ENCODE measurements around the gene TAF11L7.
"Not testable (repeated sequence)": the region's sequence is repeated elsewhere in the genome, so short reads cannot be mapped to it uniquely, and the experiment has no call there.

The TAF11L7 gene

GRCh38 chr5:17604951-17605350 is 19.4 kb upstream of the TAF11L7 start:
- no peaks in the 10 kb centered on the region for H3K4me1 ChIP-seq (ENCODE audit: low read length)

GRCh38 chr5:17603880-17604279 is 18.3 kb upstream of the TAF11L7 start, which contains the start of gene TAF11L11:
Gene TAF11L11 (plus strand): TSS chr5:17604183.
- H3K4me2 ChIP-seq (ENCODE audit: low read depth, low read length); DNase-seq; H2AFZ ChIP-seq (ENCODE audit: low read length): not testable (repeated sequence)

More at GRCh38 chr5:17604951-17605350, 19.4 kb upstream of the TAF11L7 start:
- no peak overlapping the region for H3K27ac ChIP-seq (ENCODE audit: low read length)
- no peaks in the 10 kb centered on the region for H3K9me3 ChIP-seq (replicated peaks; ENCODE audit: insufficient read depth, low read length)
- TF ChIP-seq CTCF (IDR thresholded peaks at IDR 0.05; ENCODE audit: low read length) (no peak), EZH2 (optimal IDR thresholded peaks at IDR 0.05; ENCODE audit: low read depth, low read length) (no peak), EZH2phosphoT487 (IDR thresholded peaks at IDR 0.05; ENCODE audit: low read length) (no peak)
- H4K20me1 ChIP-seq (ENCODE audit: insufficient read depth, low read length): no peaks in the 10 kb centered on the region
- no peaks in the 10 kb centered on the region for H3K36me3 ChIP-seq (replicated peaks; ENCODE audit: insufficient read depth, low read length)
- H3K27me3 ChIP-seq (replicated peaks; ENCODE audit: insufficient read depth, low read length): no peaks in the 10 kb centered on the region
- H2AFZ ChIP-seq (ENCODE audit: low read length): no peak overlapping the region
- H3F3A ChIP-seq (ENCODE audit: insufficient read depth, low read length): no peaks in the 10 kb centered on the region
- H3K79me2 ChIP-seq (ENCODE audit: low read length): no peaks in the 10 kb centered on the region
- no peak overlapping the region for H3K4me2 ChIP-seq (ENCODE audit: low read depth, low read length)
- no peak overlapping the region for H3K4me3 ChIP-seq (ENCODE audit: low read length)
- H3K9ac ChIP-seq (ENCODE audit: low read length): no peak overlapping the region
- H3K9me2 ChIP-seq (replicated peaks; ENCODE audit: insufficient read depth, low read length): no peaks in the 10 kb centered on the region
- DNase-seq: no peak

GRCh38 chr5:17597728-17598127 is 12.2 kb upstream of the TAF11L7 start, which contains the start of gene TAF11L10:
Gene TAF11L10 (minus strand): TSS chr5:17597828.
- not testable (repeated sequence) for H4K20me1 ChIP-seq (ENCODE audit: insufficient read depth, low read length); H3K4me2 ChIP-seq (ENCODE audit: low read depth, low read length); H3K27me3 ChIP-seq (replicated peaks; ENCODE audit: insufficient read depth, low read length); DNase-seq; H3K9me3 ChIP-seq (replicated peaks; ENCODE audit: insufficient read depth, low read length); H3K9me2 ChIP-seq (replicated peaks; ENCODE audit: insufficient read depth, low read length); H3K4me3 ChIP-seq (ENCODE audit: low read length); H3K9ac ChIP-seq (ENCODE audit: low read length); H3K79me2 ChIP-seq (ENCODE audit: low read length); H2AFZ ChIP-seq (ENCODE audit: low read length); H3K4me1 ChIP-seq (ENCODE audit: low read length); H3F3A ChIP-seq (ENCODE audit: insufficient read depth, low read length); H3K27ac ChIP-seq (ENCODE audit: low read length); H3K36me3 ChIP-seq (replicated peaks; ENCODE audit: insufficient read depth, low read length)

More at GRCh38 chr5:17603880-17604279, 18.3 kb upstream of the TAF11L7 start, which contains the start of gene TAF11L11:
- H3K27ac ChIP-seq (ENCODE audit: low read length); H3K9me2 ChIP-seq (replicated peaks; ENCODE audit: insufficient read depth, low read length); H3K79me2 ChIP-seq (ENCODE audit: low read length); H3K27me3 ChIP-seq (replicated peaks; ENCODE audit: insufficient read depth, low read length); H3K4me1 ChIP-seq (ENCODE audit: low read length); H3K4me3 ChIP-seq (ENCODE audit: low read length); H3K9me3 ChIP-seq (replicated peaks; ENCODE audit: insufficient read depth, low read length); H3K36me3 ChIP-seq (replicated peaks; ENCODE audit: insufficient read depth, low read length); H4K20me1 ChIP-seq (ENCODE audit: insufficient read depth, low read length); H3K9ac ChIP-seq (ENCODE audit: low read length); H3F3A ChIP-seq (ENCODE audit: insufficient read depth, low read length): not testable (repeated sequence)

GRCh38 chr5:17594255-17594654 is 8.7 kb upstream of the TAF11L7 start, which contains the start of gene TAF11L9:
Gene TAF11L9 (minus strand): TSS chr5:17594394.
- H3K4me3 ChIP-seq (ENCODE audit: low read length); H3K4me2 ChIP-seq (ENCODE audit: low read depth, low read length); H3K4me1 ChIP-seq (ENCODE audit: low read length); H4K20me1 ChIP-seq (ENCODE audit: insufficient read depth, low read length); H3K27ac ChIP-seq (ENCODE audit: low read length); H3K36me3 ChIP-seq (replicated peaks; ENCODE audit: insufficient read depth, low read length); H3K9me3 ChIP-seq (replicated peaks; ENCODE audit: insufficient read depth, low read length); H3K9me2 ChIP-seq (replicated peaks; ENCODE audit: insufficient read depth, low read length); H3K79me2 ChIP-seq (ENCODE audit: low read length); H3K9ac ChIP-seq (ENCODE audit: low read length); H3F3A ChIP-seq (ENCODE audit: insufficient read depth, low read length); H2AFZ ChIP-seq (ENCODE audit: low read length); H3K27me3 ChIP-seq (replicated peaks; ENCODE audit: insufficient read depth, low read length); DNase-seq: not testable (repeated sequence)

- not testable (repeated sequence) for H3K4me1 ChIP-seq (ENCODE audit: low read length); H3K9me2 ChIP-seq (replicated peaks; ENCODE audit: insufficient read depth, low read length); H3K36me3 ChIP-seq (replicated peaks; ENCODE audit: insufficient read depth, low read length); H3K27ac ChIP-seq (ENCODE audit: low read length); H3F3A ChIP-seq (ENCODE audit: insufficient read depth, low read length); H3K4me2 ChIP-seq (ENCODE audit: low read depth, low read length); H3K9ac ChIP-seq (ENCODE audit: low read length); H3K27me3 ChIP-seq (replicated peaks; ENCODE audit: insufficient read depth, low read length); H3K4me3 ChIP-seq (ENCODE audit: low read length); H4K20me1 ChIP-seq (ENCODE audit: insufficient read depth, low read length); H3K79me2 ChIP-seq (ENCODE audit: low read length); H2AFZ ChIP-seq (ENCODE audit: low read length); DNase-seq; H3K9me3 ChIP-seq (replicated peaks; ENCODE audit: insufficient read depth, low read length)
These were observed 5.3 kb upstream of the TAF11L7 start, which contains the start of gene TAF11L8 for GRCh38 chr5:17590860-17591259. Gene TAF11L8 (minus strand): TSS chr5:17590960.

All from MM.1S (cell line).